Right lobe of liver (tissue), 4 donors: ENCODE measurements around the gene TENM4.

Experiments
- POLR2A ChIP-seq: fragments of 450-650 bp; IDR thresholded peaks from one replicate; pipeline ENCODE4 v1.6.1; 2017; ENCODE audit warnings: antibody characterized with exemption, mild to moderate bottlenecking
- TF ChIP-seq, protein P1 (sequence below), 4 donors: fragments of 200-600 bp in 3 of 4; fragments of 450-650 bp in 1 of 4; IDR thresholded peaks; one replicate each; pipeline versions ENCODE4 v1.5.1 to v1.8.0; 2016 to 2022; ENCODE audit warnings: antibody characterized with exemption in 4 of 4, mild to moderate bottlenecking in 2 of 4
- donor health status: DM: no; HTN: no; CAD: no.
- donor health status: DM: no; HTN: no; CAD: no.
- donor health status: DM: no; HTN: yes; CAD: no.

- TF ChIP-seq POLR2A, result no peak
- TF ChIP-seq, protein P1, sequence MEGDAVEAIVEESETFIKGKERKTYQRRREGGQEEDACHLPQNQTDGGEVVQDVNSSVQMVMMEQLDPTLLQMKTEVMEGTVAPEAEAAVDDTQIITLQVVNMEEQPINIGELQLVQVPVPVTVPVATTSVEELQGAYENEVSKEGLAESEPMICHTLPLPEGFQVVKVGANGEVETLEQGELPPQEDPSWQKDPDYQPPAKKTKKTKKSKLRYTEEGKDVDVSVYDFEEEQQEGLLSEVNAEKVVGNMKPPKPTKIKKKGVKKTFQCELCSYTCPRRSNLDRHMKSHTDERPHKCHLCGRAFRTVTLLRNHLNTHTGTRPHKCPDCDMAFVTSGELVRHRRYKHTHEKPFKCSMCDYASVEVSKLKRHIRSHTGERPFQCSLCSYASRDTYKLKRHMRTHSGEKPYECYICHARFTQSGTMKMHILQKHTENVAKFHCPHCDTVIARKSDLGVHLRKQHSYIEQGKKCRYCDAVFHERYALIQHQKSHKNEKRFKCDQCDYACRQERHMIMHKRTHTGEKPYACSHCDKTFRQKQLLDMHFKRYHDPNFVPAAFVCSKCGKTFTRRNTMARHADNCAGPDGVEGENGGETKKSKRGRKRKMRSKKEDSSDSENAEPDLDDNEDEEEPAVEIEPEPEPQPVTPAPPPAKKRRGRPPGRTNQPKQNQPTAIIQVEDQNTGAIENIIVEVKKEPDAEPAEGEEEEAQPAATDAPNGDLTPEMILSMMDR (IDR thresholded peaks at IDR 0.05), result no peak
These were observed 401.7 kb downstream of the TENM4 start for GRCh38 chr11:79039122-79039521.
